GM10847 (cell line): ENCODE results near the gene PTPRF.

Experiments
- POLR2A ChIP-seq: IDR thresholded peaks from 2 replicates; pipeline ENCODE4 v1.6.1; 2011; ENCODE audit not compliant: insufficient read length; ENCODE audit errors: extremely low read depth

PTPRF gene

GRCh38 chr1:43509007-43509739 lies 21.5 kb upstream of the PTPRF start:
- TF ChIP-seq POLR2A, result no peak

DNA sequence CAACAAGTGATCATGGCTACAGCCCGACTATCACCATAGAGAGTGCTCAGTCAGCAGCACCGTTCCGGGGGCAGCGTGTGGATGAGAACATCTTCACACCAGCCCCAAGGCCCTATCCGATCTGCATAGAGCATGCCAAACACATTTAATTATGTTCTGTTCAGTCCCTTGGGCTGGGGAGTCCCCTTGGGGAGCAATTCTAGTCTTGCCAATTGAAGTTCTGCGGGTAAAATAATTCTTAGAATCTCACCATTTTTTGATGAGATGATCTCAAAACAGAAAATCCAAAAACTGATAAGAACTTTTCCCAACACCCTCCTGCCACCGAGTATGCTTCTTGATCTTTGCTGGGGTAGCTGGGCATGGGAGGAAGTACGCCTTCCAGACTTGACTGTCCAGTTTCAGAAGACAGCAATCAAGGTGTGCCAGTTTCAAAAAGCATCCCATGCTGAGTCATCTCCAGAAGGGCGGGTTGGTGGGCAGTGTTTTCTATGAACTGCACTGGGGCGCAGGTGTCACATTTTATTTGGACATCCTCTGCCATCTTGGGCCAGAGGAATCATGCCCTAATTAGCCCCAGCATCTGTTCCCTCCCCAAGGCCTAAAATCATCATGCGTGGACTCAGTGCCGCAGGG lies 20.8 kb upstream of the PTPRF start:
- TF ChIP-seq POLR2A, result no peak

DNA sequence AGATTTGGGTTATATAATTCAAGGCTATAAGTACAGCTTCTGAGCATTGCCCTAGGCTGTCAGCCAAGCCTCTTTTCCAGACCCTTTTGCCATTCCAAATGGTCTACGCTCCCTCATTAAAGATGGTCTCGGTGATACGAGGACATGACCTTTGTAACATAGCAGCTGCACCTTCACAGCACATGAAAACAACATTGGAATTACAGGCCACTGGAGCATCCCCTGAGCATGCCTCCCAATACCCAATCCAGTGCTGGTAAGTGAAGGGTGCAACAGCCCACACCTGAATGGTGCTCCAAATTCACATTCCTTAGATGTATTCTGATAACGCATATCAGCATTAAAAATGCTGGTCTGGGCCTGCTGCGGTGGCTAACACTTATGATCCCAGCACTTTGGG lies 20.1 kb upstream of the PTPRF start:
- TF ChIP-seq POLR2A, result no peak

GRCh38 chr1:43511394-43511793 lies 19.3 kb upstream of the PTPRF start:
- TF ChIP-seq POLR2A, result no peak

- no peak for TF ChIP-seq POLR2A
These were observed 18.6 kb upstream of the PTPRF start for GRCh38 chr1:43512133-43512532.

- no peak for TF ChIP-seq POLR2A
These were observed 18.0 kb upstream of the PTPRF start for GRCh38 chr1:43512681-43513080.

- no peak for TF ChIP-seq POLR2A
These were observed 17.1 kb upstream of the PTPRF start for GRCh38 chr1:43513471-43514173.

GRCh38 chr1:43518935-43519686 lies 11.6 kb upstream of the PTPRF start:
- TF ChIP-seq POLR2A, result no peak

DNA sequence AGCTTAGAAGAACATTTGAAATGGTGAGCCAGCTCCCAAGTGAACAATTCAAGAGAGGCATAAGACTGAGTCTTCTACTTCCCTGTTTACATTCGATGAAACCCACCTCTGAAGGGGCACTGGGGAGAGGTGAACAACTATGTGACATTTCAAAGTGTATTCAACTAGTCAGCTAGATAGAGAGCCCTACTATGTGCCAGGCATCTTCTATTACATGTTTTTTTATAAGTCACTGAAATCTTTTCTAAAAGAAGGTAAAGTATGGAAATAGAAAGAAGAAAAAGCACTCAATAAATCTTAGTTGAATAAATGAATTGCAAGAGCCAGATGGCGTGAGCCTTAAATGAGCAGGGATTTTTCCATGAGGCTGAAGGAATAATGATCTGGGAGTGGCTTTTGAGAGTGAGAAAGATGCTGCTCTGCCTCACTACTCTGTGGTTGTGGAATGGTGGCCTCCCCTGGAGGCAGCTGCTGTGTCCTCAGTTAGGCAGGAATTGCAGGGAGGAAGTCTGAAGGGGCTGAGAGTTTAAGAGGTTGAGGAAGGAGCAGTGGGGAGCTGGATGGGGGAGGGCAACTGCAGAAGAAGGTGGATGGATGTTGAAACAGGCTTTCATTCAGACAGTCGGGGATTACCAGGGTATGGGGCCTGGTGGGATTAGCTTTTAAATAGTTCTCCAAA lies 10.4 kb upstream of the PTPRF start:
- no peak for TF ChIP-seq POLR2A

DNA sequence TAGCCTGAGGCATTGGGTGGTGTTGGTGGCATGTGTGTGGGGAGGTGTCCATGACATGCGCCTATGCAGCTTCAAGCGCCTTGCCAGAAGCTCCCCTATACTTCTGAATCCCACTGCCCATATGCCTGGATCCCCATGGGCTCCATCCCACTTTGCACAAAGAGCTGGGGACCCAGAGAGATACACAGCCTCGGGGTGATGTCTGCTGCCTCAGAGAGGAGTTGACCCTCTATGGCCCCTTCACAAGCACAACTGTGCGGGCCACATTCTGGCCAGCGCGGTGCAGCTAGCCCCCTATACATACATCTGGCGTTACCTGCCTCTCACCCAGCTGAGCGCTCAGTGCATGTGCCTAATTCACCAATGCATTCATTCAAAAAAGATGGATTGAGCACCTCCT lies 9.6 kb upstream of the PTPRF start:
- TF ChIP-seq POLR2A, result no peak

DNA sequence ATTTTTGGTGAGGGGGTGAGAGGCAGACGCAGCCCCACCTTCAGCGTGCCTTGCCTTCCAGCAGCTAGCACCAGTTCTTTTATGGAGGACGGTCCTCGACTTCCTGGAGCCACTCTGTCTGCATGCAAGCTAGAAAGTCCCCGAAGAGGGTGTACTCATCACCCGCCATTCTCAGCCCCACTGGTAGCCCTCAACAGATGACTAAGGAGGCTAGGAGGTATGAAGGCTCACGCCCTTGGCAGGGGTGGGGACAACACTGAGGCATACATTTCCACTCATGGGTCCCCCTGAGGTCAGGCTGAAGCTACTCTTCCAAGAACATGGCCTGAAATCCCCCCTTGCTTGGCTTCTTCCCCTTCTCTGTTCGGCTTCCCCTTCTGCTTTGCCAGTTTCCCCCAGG lies 8.9 kb upstream of the PTPRF start:
- no peak for TF ChIP-seq POLR2A

GRCh38 chr1:43522431-43522775 lies 8.3 kb upstream of the PTPRF start:
- no peak for TF ChIP-seq POLR2A

- TF ChIP-seq POLR2A, result no peak
These were observed 7.8 kb upstream of the PTPRF start for GRCh38 chr1:43522776-43523480.

- no peak for TF ChIP-seq POLR2A
These were observed 5.9 kb upstream of the PTPRF start for GRCh38 chr1:43524804-43525203.
